ENCODE measurements around the gene IKZF3.

- TF ChIP-seq, protein P1, sequence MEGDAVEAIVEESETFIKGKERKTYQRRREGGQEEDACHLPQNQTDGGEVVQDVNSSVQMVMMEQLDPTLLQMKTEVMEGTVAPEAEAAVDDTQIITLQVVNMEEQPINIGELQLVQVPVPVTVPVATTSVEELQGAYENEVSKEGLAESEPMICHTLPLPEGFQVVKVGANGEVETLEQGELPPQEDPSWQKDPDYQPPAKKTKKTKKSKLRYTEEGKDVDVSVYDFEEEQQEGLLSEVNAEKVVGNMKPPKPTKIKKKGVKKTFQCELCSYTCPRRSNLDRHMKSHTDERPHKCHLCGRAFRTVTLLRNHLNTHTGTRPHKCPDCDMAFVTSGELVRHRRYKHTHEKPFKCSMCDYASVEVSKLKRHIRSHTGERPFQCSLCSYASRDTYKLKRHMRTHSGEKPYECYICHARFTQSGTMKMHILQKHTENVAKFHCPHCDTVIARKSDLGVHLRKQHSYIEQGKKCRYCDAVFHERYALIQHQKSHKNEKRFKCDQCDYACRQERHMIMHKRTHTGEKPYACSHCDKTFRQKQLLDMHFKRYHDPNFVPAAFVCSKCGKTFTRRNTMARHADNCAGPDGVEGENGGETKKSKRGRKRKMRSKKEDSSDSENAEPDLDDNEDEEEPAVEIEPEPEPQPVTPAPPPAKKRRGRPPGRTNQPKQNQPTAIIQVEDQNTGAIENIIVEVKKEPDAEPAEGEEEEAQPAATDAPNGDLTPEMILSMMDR (IDR thresholded peaks at IDR 0.05; ENCODE audit: low read depth, low read length) = no peak
- no peak for TF ChIP-seq EZH2phosphoT487 (IDR thresholded peaks at IDR 0.05; ENCODE audit: low read depth)
Measured at GRCh38 chr17:39754958-39755553, 109.1 kb downstream of the IKZF3 start.
